HG03565 (cell line): ENCODE data around the gene HYAL2.
"Not testable (repeated sequence)": the region's sequence is repeated elsewhere in the genome, so short reads cannot be mapped to it uniquely, and the experiment has no call there.

Experiments used
- ATAC-seq: cut with Tn5 transposase; IDR thresholded peaks from one replicate; pipeline ENCODE4 v1.9.1; 2021; ENCODE audit warnings: mild to moderate bottlenecking, moderate library complexity; ENCODE audit not compliant: unreplicated experiment

The HYAL2 gene

DNA sequence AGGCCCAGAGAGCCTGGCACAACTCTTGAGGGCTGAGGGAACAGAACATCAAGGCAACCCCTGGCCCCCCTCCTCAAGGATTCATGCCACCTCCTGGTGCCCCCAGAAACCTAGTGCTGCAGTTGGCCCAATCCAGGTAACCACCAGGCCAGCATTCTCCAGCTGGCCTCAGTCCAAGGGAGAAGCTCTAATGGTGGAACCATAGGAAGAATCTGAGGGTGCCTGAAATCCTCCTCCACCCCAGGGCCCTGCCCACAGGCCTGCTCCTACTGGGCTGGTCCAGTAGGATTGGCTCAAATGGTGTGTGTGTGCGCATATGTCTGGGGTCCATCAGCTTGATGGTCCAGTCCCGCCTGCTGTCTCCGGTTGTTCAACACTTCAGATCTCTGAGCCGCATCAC, 7.7 kb downstream of the HYAL2 start:
- ATAC-seq = no peak

GRCh38 chr3:50314342-50314741, 8.2 kb downstream of the HYAL2 start:
- no peak for ATAC-seq

DNA sequence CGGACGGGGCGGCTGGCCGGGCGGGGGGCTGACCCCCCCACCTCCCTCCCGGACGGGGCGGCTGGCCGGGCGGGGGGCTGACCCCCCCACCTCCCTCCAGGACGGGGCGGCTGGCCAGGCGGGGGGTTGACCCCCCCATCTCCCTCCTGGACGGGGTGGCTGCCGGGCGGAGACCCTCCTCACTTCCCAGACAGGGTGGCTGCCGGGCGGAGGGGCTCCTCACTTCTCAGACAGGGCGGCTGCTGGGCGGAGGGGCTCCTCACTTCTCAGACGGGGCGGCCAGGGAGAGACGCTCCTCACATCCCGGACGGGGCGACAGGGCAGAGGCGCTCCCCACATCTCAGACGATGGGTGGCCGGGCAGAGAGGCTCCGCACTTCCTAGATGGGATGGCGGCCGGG, 10.5 kb downstream of the HYAL2 start:
- ATAC-seq = not testable (repeated sequence)

DNA sequence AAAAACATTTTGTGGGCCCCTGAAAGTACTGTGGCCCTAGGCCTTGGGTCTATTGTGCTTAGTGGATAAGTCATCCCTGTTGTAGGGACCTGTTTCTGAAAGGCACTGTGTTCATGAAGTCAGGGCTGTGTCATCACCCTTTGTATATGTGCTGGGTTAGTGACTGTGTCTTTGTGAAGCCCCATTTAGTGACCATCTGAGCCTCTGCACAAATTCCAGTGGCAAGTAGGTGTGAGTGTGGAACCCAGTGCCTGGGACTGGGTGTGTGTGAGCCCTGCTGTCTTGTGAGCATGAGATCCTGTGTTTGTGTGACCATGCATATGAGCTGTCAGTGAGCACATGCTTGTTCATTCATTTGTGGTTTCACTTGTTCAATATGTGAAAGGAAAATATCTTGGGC, 17.9 kb downstream of the HYAL2 start:
- no peak for ATAC-seq

DNA sequence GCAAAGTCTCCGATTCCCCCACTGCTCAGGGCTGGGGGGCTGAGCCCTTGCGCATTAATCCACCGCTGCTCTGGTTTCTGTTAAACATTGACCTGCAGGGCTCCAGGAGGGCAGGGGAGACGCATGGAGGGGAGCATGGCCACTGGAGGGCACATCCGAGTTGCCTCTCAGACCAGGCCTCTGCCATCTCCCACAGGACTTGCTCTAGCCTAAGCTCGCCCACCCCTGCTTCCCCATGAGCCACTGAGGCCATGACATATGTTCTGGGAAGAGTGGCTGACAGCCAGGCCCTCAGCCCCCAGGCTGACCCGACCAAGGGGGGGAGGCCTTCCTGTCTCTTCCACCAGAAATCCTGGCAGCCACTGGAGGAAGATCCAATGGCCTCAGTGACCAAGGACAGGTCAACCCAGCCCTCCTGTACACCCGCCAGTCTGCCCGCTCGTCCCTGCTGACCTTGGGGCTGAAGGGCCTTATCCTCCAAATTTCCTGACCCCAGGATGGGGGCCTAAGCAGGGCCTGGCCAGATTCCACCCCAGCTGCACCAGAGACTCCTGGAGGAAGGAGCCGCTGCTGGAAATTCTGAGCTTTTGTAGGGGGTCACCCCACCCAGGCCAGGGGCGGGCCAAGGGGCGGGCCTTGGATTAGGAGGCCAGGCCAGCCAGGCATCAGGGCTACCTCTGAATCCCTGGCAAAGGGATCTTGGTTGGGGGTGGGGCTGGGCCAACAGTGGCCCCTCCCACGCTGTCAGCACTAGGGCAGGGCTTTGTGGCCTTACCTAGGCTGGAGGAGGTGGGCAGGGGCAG, 19.3 kb downstream of the HYAL2 start, which contains the start of gene HYAL1:
Gene HYAL1, minus strand, starts transcription at position 562 of the 803 bp plus-strand sequence. CDS start 618 bp downstream, outside the sequence.
- ATAC-seq = no peak

GRCh38 chr3:50302095-50303012, 20.2 kb downstream of the HYAL2 start:
- ATAC-seq = no peak

DNA sequence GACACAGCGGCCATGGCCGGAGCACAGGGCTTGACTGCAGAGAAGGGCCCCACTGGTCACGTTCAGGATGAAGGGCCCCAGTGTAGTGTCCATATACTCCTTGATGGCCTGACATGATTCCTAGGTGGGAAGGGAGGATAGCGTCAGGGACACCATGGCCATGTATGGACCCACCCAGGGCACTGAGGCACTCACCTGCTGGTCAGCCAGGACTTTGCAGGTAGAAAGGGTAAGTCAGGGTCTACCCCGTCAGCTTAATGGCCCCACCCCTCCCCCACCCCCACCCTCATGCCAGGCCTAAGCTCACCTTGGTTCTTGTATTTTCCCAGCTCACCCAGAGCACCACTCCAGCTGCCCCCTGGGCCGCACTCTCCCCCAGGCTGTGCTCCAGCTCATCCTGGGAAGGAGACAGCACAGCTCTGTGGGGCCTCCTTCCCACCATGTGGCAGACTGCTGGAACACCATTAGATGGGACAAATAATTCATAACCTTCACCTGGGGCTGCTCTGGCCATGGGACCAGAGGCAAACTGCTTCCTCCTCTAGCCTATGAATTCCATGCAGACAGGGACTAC, 21.8 kb downstream of the HYAL2 start:
- ATAC-seq = no peak

DNA sequence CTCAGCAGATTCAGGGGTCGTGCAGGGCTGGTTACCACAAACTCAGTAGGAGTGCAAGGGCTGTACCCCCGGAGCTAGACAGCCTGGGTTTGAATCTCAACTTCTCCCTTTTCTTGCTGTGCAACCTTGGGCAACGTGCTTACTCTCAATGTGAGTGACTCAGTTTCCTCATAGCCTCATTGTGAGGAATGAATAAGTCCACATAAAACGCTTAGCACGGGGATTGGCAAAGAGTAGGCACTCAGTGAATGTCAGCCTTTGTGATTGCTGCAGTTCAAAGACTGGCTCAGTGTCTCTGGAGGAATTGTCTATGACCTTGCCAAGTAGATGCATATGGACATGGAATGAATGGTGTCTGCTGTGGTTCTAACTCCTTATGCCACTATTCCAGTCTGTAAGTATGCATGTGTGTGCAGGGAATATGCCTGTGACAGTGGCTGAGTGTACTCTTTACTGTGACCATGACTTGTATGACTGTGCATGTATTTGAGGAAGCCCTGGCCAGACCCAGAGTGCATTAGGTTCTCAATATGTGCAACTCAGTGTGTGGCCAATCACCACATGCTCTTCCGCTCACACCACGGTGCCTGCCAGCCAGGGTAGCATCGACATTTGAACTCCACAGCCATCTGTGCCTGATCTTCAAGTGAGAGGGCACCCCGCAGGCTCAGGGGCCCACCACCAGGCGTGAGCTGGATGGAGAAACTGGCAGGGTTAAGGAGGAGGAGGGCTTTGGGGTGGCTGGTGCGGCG, 22.4 kb downstream of the HYAL2 start:
- no peak for ATAC-seq

GRCh38 chr3:50299638-50299928, 23.0 kb downstream of the HYAL2 start:
- ATAC-seq = no peak

DNA sequence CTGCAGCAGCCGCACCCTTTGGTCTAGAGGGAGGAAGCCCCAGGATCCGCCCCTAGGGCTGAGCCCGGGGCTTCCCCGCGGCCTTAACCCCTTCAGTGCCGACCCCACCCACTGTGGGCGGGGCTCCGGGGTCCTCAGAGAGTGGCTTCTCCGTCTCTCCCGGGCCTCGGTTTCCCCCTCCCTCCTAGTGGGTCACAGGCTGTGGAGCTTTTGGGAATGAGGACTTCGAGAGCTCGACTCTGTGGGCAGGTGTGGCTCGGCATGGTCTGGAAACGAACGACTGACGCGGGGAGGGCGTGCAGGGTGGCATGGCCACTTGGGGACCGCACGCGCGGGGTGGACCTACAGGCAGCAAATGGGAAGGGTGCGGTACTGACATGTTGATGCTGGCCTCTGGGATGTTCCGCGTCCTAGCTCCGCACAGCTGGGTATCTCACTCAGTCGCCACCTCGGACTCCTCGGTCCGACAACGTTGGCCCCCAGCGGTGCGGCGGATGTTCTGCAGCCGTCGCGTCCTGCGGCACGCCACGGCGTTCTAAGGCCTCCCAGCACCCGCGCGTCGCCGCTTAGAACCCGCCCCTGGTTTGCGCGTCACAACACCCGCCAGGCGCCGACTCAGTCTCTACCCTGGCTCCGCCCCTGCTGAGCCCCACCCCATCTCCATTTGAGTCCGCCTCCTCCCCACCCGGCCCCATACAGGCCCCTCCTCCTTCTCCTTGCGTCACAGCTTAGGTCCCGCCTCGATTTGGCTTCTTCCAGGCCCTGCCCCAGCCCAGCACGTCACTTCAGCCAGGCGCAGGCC, 23.5 kb downstream of the HYAL2 start, which contains the start of the genes HYAL3 and NAA80:
Gene HYAL3, minus strand, starts transcription at position 570 of the 802 bp plus-strand sequence. CDS start 3,803 bp downstream, outside the sequence.
Gene NAA80, minus strand, starts transcription at position 570 of the 802 bp plus-strand sequence. CDS start 1,942 bp downstream, outside the sequence.
- ATAC-seq = peak; percentile 70

DNA sequence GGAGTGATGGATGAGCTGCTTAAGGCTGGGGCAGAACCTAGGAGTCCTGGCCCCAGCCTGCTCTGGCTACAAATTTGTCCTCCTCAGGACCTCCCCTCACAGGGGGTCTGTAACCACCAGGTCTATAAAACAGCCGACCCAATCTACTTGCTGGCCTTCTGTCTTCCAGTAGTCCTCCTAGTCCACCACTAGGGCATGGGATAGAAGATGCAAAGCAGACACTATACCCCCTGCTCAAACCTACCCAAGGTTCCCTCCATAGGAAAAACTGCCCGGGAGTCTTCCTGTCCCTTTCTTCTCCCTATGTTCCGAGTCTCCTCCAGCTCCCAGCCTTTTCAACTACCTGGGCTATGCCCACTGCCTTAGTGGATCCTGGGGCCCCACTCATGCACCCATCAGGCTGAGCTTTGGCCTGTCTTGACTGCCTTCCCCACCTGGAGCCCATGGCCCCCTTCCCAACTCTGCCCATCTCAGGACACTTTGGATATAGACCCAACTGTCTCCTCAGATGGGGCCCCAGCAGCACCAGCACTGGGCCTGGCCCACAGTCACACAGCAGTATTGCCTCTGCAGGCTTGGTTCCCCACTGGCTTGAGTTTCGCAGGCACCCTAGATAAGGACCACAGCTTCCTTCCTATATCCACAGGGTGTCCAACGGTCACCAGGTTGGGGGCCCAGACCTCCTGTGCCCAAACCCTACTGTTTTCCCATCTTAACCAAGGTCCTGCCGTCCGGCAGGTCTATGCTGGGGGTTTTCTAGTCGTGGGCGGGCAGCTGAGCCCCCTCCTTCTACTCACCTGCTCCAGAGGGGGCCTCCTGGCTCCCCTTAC, 24.4 kb downstream of the HYAL2 start:
- ATAC-seq = no peak

DNA sequence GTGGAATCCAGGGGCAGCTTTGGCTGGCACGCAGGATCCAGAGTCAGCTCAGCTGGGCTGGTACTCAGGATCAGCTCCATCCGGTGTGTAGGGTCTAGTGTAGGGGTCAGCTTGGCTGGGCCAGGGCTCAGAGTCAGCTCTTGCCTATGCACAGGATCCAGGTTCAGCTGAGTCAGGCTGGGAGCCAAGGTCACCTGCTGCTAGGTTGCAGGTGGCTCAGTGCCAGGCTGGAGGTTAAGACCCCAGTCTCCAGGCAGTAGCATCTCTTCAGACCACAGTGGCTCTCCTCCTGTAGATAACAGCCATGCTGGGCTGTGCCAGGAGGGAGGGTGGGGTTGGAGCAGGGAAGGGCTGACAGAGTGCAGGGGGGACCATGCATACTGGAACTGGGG, 25.2 kb downstream of the HYAL2 start:
- ATAC-seq = no peak

GRCh38 chr3:50296721-50297383, 25.7 kb downstream of the HYAL2 start:
- ATAC-seq = no peak

- no peak for ATAC-seq
Measured at GRCh38 chr3:50295553-50296431, 26.8 kb downstream of the HYAL2 start.

GRCh38 chr3:50294492-50295403, 27.8 kb downstream of the HYAL2 start:
- no peak for ATAC-seq

DNA sequence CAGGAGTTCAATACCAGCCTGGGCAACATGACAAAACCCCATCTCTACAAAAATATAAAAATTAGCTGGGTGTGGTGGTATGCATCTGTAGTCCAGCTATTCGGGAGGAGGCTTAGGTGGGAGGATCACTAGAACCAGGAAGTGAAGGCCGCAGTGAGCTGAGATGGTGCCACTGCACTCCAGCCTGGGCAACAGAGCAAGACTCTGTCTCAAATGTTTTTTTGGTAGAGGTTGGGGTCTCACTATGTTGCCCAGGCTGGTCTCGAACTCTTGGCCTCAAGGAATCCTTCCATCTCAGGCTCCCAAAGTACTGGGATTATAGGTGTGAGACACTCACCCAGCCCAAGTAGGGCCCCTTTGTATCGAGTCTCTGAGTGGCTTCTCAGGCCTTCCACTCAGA, 28.5 kb downstream of the HYAL2 start:
- no peak for ATAC-seq
